Measurements from ENCODE around the gene SLC38A1. TPM values are rescaled to one million over a fixed set of nuclear protein-coding genes. Genes with fewer than 3 reads are reported as not detected.
"Not testable (repeated sequence)": the region's sequence is repeated elsewhere in the genome, so short reads cannot be mapped to it uniquely, and the experiment has no call there.

Gene SLC38A1
- polyA plus RNA-seq, 1 of the 3 experiments (the other 2 are of a cell fraction), result 20.7 TPM

GRCh38 chr12:46296822-46297221 lies 28.0 kb upstream of the SLC38A1 start:
- H2AFZ ChIP-seq (ENCODE audit: low read depth), result no peak overlapping the region
- H3K36me3 ChIP-seq (replicated peaks in 1 of 2; ENCODE audit: control insufficient read depth in 1 of 2, insufficient read depth in 2 of 2, low read length in 1 of 2), result no peaks in the 10 kb centered on the region
- POLR2A ChIA-PET, result no interaction called here
- TF ChIP-seq TAF1 (IDR thresholded peaks at IDR 0.05; ENCODE audit: borderline replicate concordance, low read depth, low read length), result no peak
- no peak for TF ChIP-seq RCOR1 (IDR thresholded peaks at IDR 0.05; ENCODE audit: low read length)
- no peak for TF ChIP-seq CHD2 (IDR thresholded peaks at IDR 0.05; ENCODE audit: low read length, partially characterized antibody)
- no peak overlapping the region for H3K9ac ChIP-seq
- CTCF ChIA-PET, result interaction anchor here (1.0 kb wide), 1 partner anchor 172 kb away, joined by 4 read pairs; no protein-coding TSS in a partner anchor
- 41% methylated on average over 4 of the region's 4 CpGs for WGBS (ENCODE audit: low lambda C conversion rate)
- H3K4me3 ChIP-seq (ENCODE audit: low read depth in 2 of 2, low read length in 1 of 2), result no peak overlapping the region
- DNase-seq, result no peak
- no peaks in the 10 kb centered on the region for H3K9me2 ChIP-seq
- no peaks in the 10 kb centered on the region for H3F3A ChIP-seq (replicated peaks; ENCODE audit: insufficient read depth)
- H3K9me3 ChIP-seq, result no peaks in the 10 kb centered on the region
- H3K79me2 ChIP-seq (ENCODE audit: insufficient read depth), result no peaks in the 10 kb centered on the region
- H4K20me1 ChIP-seq (ENCODE audit: insufficient read depth), result no peaks in the 10 kb centered on the region
- H3K4me2 ChIP-seq, result no peak overlapping the region
- no peak overlapping the region for H3K27ac ChIP-seq (ENCODE audit: low read depth in 2 of 2, low read length in 1 of 2)
- H3K4me1 ChIP-seq (ENCODE audit: control insufficient read depth in 1 of 2, insufficient read depth in 2 of 2, low read depth in 1 of 2, low read length in 1 of 2), result no peaks in the 10 kb centered on the region
- H3K27me3 ChIP-seq (ENCODE audit: insufficient read depth), result no peaks in the 10 kb centered on the region

- H3K9ac ChIP-seq, result no peak overlapping the region
- 0 out of 2 replicates have a peak, but pooled peaks cover 4% of the 10 kb centered on the region for H3K9me2 ChIP-seq
- H4K20me1 ChIP-seq (ENCODE audit: insufficient read depth), result no peaks in the 10 kb centered on the region
- no peaks in the 10 kb centered on the region for H3F3A ChIP-seq (replicated peaks; ENCODE audit: insufficient read depth)
- no peaks in the 10 kb centered on the region for H3K36me3 ChIP-seq (replicated peaks in 1 of 2; ENCODE audit: control insufficient read depth in 1 of 2, insufficient read depth in 2 of 2, low read length in 1 of 2)
- WGBS (ENCODE audit: low lambda C conversion rate), result 39% methylated on average over 2 of the region's 2 CpGs
- no peak overlapping the region for H2AFZ ChIP-seq (ENCODE audit: low read depth)
- H3K4me3 ChIP-seq (ENCODE audit: low read depth in 2 of 2, low read length in 1 of 2), result no peak overlapping the region
- CTCF ChIA-PET, result interaction anchor here (2.0 kb wide), 1 partner anchor 11 kb away, joined by 6 read pairs; no protein-coding TSS in a partner anchor
- TF ChIP-seq ELF1 (IDR thresholded peaks at IDR 0.05), result no peak
- H3K27ac ChIP-seq (ENCODE audit: low read depth in 2 of 2, low read length in 1 of 2), result no peak overlapping the region
- POLR2A ChIA-PET, result no interaction called here
- DNase-seq, result no peak
- no peaks in the 10 kb centered on the region for H3K79me2 ChIP-seq (ENCODE audit: insufficient read depth)
- H3K27me3 ChIP-seq (ENCODE audit: insufficient read depth), result no peaks in the 10 kb centered on the region
- no peak overlapping the region for H3K4me2 ChIP-seq
- no peaks in the 10 kb centered on the region for H3K4me1 ChIP-seq (ENCODE audit: control insufficient read depth in 1 of 2, insufficient read depth in 2 of 2, low read depth in 1 of 2, low read length in 1 of 2)
- H3K9me3 ChIP-seq, result no peaks in the 10 kb centered on the region
Measured at GRCh38 chr12:46292754-46293402, 24.0 kb upstream of the SLC38A1 start.

- H3K27me3 ChIP-seq (ENCODE audit: insufficient read depth); CTCF ChIA-PET; H4K20me1 ChIP-seq (ENCODE audit: insufficient read depth); H3K4me2 ChIP-seq; H3K9me2 ChIP-seq; H3F3A ChIP-seq (replicated peaks; ENCODE audit: insufficient read depth); H3K79me2 ChIP-seq (ENCODE audit: insufficient read depth); POLR2A ChIA-PET; H3K36me3 ChIP-seq (replicated peaks in 1 of 2; ENCODE audit: control insufficient read depth in 1 of 2, insufficient read depth in 2 of 2, low read length in 1 of 2); H3K4me1 ChIP-seq (ENCODE audit: control insufficient read depth in 1 of 2, insufficient read depth in 2 of 2, low read depth in 1 of 2, low read length in 1 of 2); H3K9me3 ChIP-seq; H2AFZ ChIP-seq (ENCODE audit: low read depth); H3K27ac ChIP-seq (ENCODE audit: low read depth in 2 of 2, low read length in 1 of 2); DNase-seq; H3K4me3 ChIP-seq (ENCODE audit: low read depth in 2 of 2, low read length in 1 of 2); H3K9ac ChIP-seq: not testable (repeated sequence)
- 74% methylated on average over 3 of the region's 3 CpGs for WGBS (ENCODE audit: low lambda C conversion rate)
Measured at GRCh38 chr12:46291953-46292352, 23.1 kb upstream of the SLC38A1 start.

GRCh38 chr12:46285177-46285576 lies 16.3 kb upstream of the SLC38A1 start:
- CTCF ChIA-PET, result interaction anchor here (1.0 kb wide), 1 partner anchor 18 kb away, joined by 3 read pairs; no protein-coding TSS in a partner anchor
- 27% methylated on average over 2 of the region's 2 CpGs for WGBS (ENCODE audit: low lambda C conversion rate)
- H3F3A ChIP-seq (replicated peaks; ENCODE audit: insufficient read depth); H3K9me2 ChIP-seq; H3K27me3 ChIP-seq (ENCODE audit: insufficient read depth); POLR2A ChIA-PET; DNase-seq; H3K79me2 ChIP-seq (ENCODE audit: insufficient read depth); H3K27ac ChIP-seq (ENCODE audit: low read depth in 2 of 2, low read length in 1 of 2); H2AFZ ChIP-seq (ENCODE audit: low read depth); H3K4me1 ChIP-seq (ENCODE audit: control insufficient read depth in 1 of 2, insufficient read depth in 2 of 2, low read depth in 1 of 2, low read length in 1 of 2); H3K9me3 ChIP-seq; H3K4me2 ChIP-seq; H3K9ac ChIP-seq; H3K36me3 ChIP-seq (replicated peaks in 1 of 2; ENCODE audit: control insufficient read depth in 1 of 2, insufficient read depth in 2 of 2, low read length in 1 of 2); H3K4me3 ChIP-seq (ENCODE audit: low read depth in 2 of 2, low read length in 1 of 2); H4K20me1 ChIP-seq (ENCODE audit: insufficient read depth): not testable (repeated sequence)

All from SK-N-SH (cell line).